ENCODE results near the gene TICAM1. TPM values are rescaled to one million over a fixed set of nuclear protein-coding genes. Genes with fewer than 3 reads are reported as not detected.

The TICAM1 gene
- total and polyA plus RNA-seq, 2 of the 8 experiments (the other 6 are each of a cell fraction or from before 2014, with no cell fraction given), result 0.41 to 0.65 TPM

- Histone ChIP-seq H4K5ac (ENCODE audit: insufficient read length, low read depth, low read length) (no peak overlapping the region), H2BK20ac (ENCODE audit: low read length) (no peak overlapping the region), H3K4me2 (ENCODE audit: insufficient read depth in 1 of 2, low read depth in 2 of 2, low read length in 2 of 2) (no peak overlapping the region), H2BK120ac (replicated peaks; ENCODE audit: low read depth, low read length) (no peak overlapping the region), H3K27ac (ENCODE audit: low read depth, low read length) (no peak overlapping the region), H3K56ac (replicated peaks; ENCODE audit: insufficient read length, low read depth, low read length) (no peak overlapping the region), H3K14ac (ENCODE audit: insufficient read length) (no peak overlapping the region), H3K4ac (replicated peaks; ENCODE audit: insufficient read length, low read depth, low read length) (no peak overlapping the region), H3K23ac (ENCODE audit: insufficient read length) (no peak overlapping the region), H3K23me2 (ENCODE audit: low read depth, low read length) (no peaks in the 10 kb centered on the region; the same call in 1 of the 2 replicates), H3K4me1 (replicated peaks in 1 of 4; ENCODE audit: control insufficient read depth in 3 of 4, insufficient read depth in 4 of 4, low read length in 3 of 4) (no peaks in the 10 kb centered on the region), H2BK5ac (ENCODE audit: low read depth, low read length) (no peak overlapping the region), H2BK15ac (ENCODE audit: low read length) (no peak overlapping the region), H3K18ac (ENCODE audit: extremely low read depth, low read length) (no peak overlapping the region), H2AFZ (ENCODE audit: low read length) (no peak overlapping the region), H4K91ac (replicated peaks; ENCODE audit: insufficient read length, low read length) (no peak overlapping the region), H3K27me3 (replicated peaks in 1 of 4; ENCODE audit: control insufficient read depth in 3 of 4, extremely low read depth in 1 of 4, insufficient read depth in 3 of 4, low read length in 3 of 4) (no peaks in the 10 kb centered on the region; a peak in 1 of 7 replicates), H3K36me3 (ENCODE audit: control insufficient read depth in 2 of 4, insufficient read depth in 4 of 4, low read length in 3 of 4) (no peaks in the 10 kb centered on the region), H4K20me1 (replicated peaks in 1 of 2; ENCODE audit: control insufficient read depth in 1 of 2, insufficient read depth in 2 of 2, low read length in 2 of 2) (no peaks in the 10 kb centered on the region), H3K79me1 (ENCODE audit: low read depth, low read length) (no peaks in the 10 kb centered on the region), H3K79me2 (ENCODE audit: control insufficient read depth in 1 of 2, insufficient read depth in 2 of 2, low read length in 2 of 2) (no peaks in the 10 kb centered on the region), H3K9me3 (ENCODE audit: insufficient read depth in 2 of 2, low read depth in 1 of 2, low read length in 1 of 2) (no peaks in the 10 kb centered on the region), H3K9ac (replicated peaks in 1 of 4; ENCODE audit: extremely low read depth in 1 of 4, low read depth in 3 of 4, low read length in 3 of 4) (no peak overlapping the region), H3K4me3 (ENCODE audit: extremely low read depth in 1 of 4, insufficient read depth in 2 of 4, low read depth in 3 of 4, low read length in 4 of 4) (no peak overlapping the region), H2AK5ac (ENCODE audit: low read depth, low read length) (no peak overlapping the region), H4K8ac (ENCODE audit: extremely low read depth, insufficient read depth, low read length) (no peak overlapping the region), H2BK12ac (ENCODE audit: low read depth, low read length) (no peak overlapping the region)
- 85% methylated on average over 3 of the region's 3 CpGs; no CpG with 5 or more reads in 1 of the 2 experiments for WGBS, 2 experiments (ENCODE audit: extremely low coverage in 1 of 2, insufficient coverage in 1 of 2, insufficient read length in 1 of 2, insufficient replicate concordance in 2 of 2, low coverage in 1 of 2, low lambda C conversion rate in 2 of 2, missing lambda C conversion rate in 1 of 2)
- FAIRE-seq (no peak), DNase-seq (ENCODE audit: low read depth in 1 of 2, low spot score in 2 of 2) (no peak)
- POLR2A ChIA-PET (ENCODE audit: partially characterized antibody), result interaction anchor here (0.7 to 0.9 kb wide), 3 partner anchors 11 to 272 kb away, joined by 3 read pairs; no protein-coding TSS in a partner anchor
- CTCF ChIA-PET (ENCODE audit: partially characterized antibody), result interaction anchor here (0.6 to 4.1 kb wide), 9 partner anchors 9 to 70 kb away, joined by 3 to 20 read pairs (median 3); no protein-coding TSS in a partner anchor
- no peak for TF ChIP-seq GTF2F1 (IDR thresholded peaks at IDR 0.05; ENCODE audit: borderline replicate concordance, low read depth, low read length)
- TF ChIP-seq SAP30 (IDR thresholded peaks at IDR 0.05; ENCODE audit: insufficient read depth, insufficient replicate concordance, low read length), result no peak
- no peak for TF ChIP-seq BCL11A (IDR thresholded peaks at IDR 0.05; ENCODE audit: low read depth in 2 of 2, low read length in 2 of 2)
- TF ChIP-seq POU5F1 (IDR thresholded peaks at IDR 0.05; ENCODE audit: low read depth, low read length), result no peak
- no peak for TF ChIP-seq CTCF (IDR thresholded peaks at IDR 0.05; ENCODE audit: control extremely low read depth in 1 of 3, insufficient read depth in 1 of 3, low read depth in 1 of 3, low read length in 3 of 3)
- TF ChIP-seq ATF3 (IDR thresholded peaks at IDR 0.05; ENCODE audit: insufficient read depth, low read depth, low read length), result no peak
- no peak for TF ChIP-seq POLR2AphosphoS5 (IDR thresholded peaks at IDR 0.05; ENCODE audit: low read depth, low read length)
- no peak for TF ChIP-seq TEAD4 (IDR thresholded peaks at IDR 0.05; ENCODE audit: low read depth, low read length)
- TF ChIP-seq RBBP5 (IDR thresholded peaks at IDR 0.05; ENCODE audit: borderline replicate concordance, low read depth, low read length), result no peak
- no peak for TF ChIP-seq GABPA (IDR thresholded peaks at IDR 0.05; ENCODE audit: borderline replicate concordance, insufficient read depth, low read length)
Observed at GRCh38 chr19:4781801-4782200, 49.7 kb downstream of the TICAM1 start.

All from H1 (cell line).